Neural progenitor cell (in vitro differentiated cells): ENCODE results near the gene PTPA. TPM values are rescaled to one million over a fixed set of nuclear protein-coding genes. Genes with fewer than 3 reads are reported as not detected.

ENCODE experiments used
- DNase-seq: peaks from one replicate; pipeline ENCODE4 v3.0.0-alpha.2; 2016; ENCODE audit warnings: low spot score
- H2AFZ ChIP-seq: fragments of 200-600 bp; sonication (generic); replicated peaks from 2 replicates; pipeline ENCODE4 v1.6.1; 2016; ENCODE audit warnings: antibody characterized with exemption
- H3F3A ChIP-seq: fragments of 200-600 bp; sonication (generic); 2 replicates; pipeline ENCODE4 v1.6.1; 2016; ENCODE audit warnings: antibody characterized with exemption, low read depth
- H3K27ac ChIP-seq: fragments of 200-600 bp; sonication (generic); 2 replicates; pipeline ENCODE4 v1.5.1; 2016; ENCODE audit warnings: mild to moderate bottlenecking
- H3K27me3 ChIP-seq: fragments of 200-600 bp; sonication (generic); 2 replicates; pipeline ENCODE4 v1.6.1; 2016; ENCODE audit warnings: mild to moderate bottlenecking, moderate library complexity
- H3K36me3 ChIP-seq: fragments of 200-600 bp; sonication (generic); 2 replicates; pipeline ENCODE4 v1.5.1; 2016
- H3K4me1 ChIP-seq: fragments of 200-600 bp; sonication (generic); 2 replicates; pipeline ENCODE4 v1.6.1; 2016; ENCODE audit warnings: mixed run types
- H3K4me2 ChIP-seq: fragments of 200-600 bp; sonication (generic); 2 replicates; pipeline ENCODE4 v1.6.1; 2016
- H3K4me3 ChIP-seq: fragments of 200-600 bp; sonication (generic); 2 replicates; pipeline ENCODE4 v1.5.1; 2016
- H3K79me2 ChIP-seq: fragments of 200-600 bp; sonication (generic); 2 replicates; pipeline ENCODE4 v1.6.1; 2016; ENCODE audit warnings: low read depth
- H3K9ac ChIP-seq: fragments of 200-600 bp; sonication (generic); 2 replicates; pipeline ENCODE4 v1.6.1; 2016
- H3K9me3 ChIP-seq: fragments of 200-600 bp; sonication (generic); 2 replicates; pipeline ENCODE4 v1.5.1; 2016; ENCODE audit warnings: low read depth
- H4K20me1 ChIP-seq: fragments of 200-600 bp; sonication (generic); 2 replicates; pipeline ENCODE4 v1.6.1; 2016; ENCODE audit warnings: low read depth
- H3K27ac Mint-ChIP-seq: 3 replicates; pipeline ENCODE4 v1.8.0; 2021; ENCODE audit warnings: mixed read lengths
- H3K27me3 Mint-ChIP-seq: 2 replicates; pipeline ENCODE4 v1.8.0; 2022; ENCODE audit warnings: low read depth, mild to moderate bottlenecking, inconsistent platforms, moderate library complexity, mixed read lengths; ENCODE audit not compliant: insufficient read depth
- H3K36me3 Mint-ChIP-seq: 3 replicates; pipeline ENCODE4 v1.8.0; 2021; ENCODE audit warnings: mixed read lengths
- H3K4me1 Mint-ChIP-seq: 3 replicates; pipeline ENCODE4 v1.8.0; 2021; ENCODE audit warnings: mixed read lengths
- H3K4me3 Mint-ChIP-seq: 3 replicates; pipeline ENCODE4 v1.8.0; 2021; ENCODE audit warnings: mild to moderate bottlenecking, moderate library complexity, mixed read lengths
- H3K9me3 Mint-ChIP-seq: 3 replicates; pipeline ENCODE4 v1.8.0; 2020; ENCODE audit warnings: mixed read lengths
- CTCF ChIP-seq: fragments of 200-600 bp; sonication (generic); IDR thresholded peaks from 2 replicates; pipeline ENCODE4 v1.5.1; 2017; ENCODE audit warnings: antibody characterized with exemption, mild to moderate bottlenecking
- EZH2 ChIP-seq: fragments of 200-600 bp; sonication (generic); IDR thresholded peaks from 2 replicates; pipeline ENCODE4 v1.6.1; 2017; ENCODE audit warnings: antibody characterized with exemption, mild to moderate bottlenecking, moderate library complexity
- EZH2phosphoT487 ChIP-seq: fragments of 200-600 bp; sonication (generic); IDR thresholded peaks from 2 replicates; pipeline ENCODE4 v1.6.1; 2017; ENCODE audit warnings: antibody characterized with exemption
- total RNA-seq: library from RNA; depleted of rRNA; stranded (reverse); fragments of >200 nt; gene quantifications from 2 replicates; pipeline ENCODE4 v1.2.3, GENCODE V29; 2015; ENCODE audit warnings: low replicate concordance

Gene PTPA
- total RNA-seq, 1 donor from 2014 or later, result 82.4 TPM

DNA sequence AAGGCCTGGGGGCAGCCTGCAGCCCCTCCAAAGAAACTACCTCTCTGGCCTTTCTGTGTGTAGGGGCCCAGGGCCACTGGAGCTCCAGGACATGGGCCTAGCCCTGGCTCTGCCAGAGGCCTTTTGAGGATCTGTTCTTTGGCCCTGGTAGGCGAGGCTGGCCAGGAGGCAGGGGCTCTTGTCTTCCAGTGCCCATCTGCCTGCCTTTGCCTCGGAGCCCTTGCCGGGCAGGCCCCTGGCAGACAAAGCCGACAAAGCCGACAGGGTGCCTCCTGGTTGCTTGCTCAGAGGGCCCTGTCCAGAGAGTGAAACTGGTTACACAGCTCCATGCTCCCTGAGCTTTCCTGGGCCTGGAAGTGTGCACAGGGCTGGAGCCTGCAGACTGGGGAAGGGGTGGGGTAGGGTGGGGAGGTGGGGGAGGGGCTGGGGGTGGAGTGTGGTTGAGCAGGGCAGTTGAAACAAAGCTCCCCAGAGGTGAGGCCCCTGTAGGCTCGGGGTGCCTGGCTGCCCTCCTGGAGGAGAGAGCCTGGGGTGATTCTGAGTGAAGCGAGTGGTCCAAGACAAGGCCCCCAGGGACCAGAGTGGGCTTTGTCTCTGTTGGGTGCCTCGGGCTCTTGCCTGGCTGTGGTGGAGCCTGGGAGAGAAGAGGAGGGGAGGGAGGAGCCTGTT is 29.3 kb downstream of the PTPA start:
- peaks cover 33% of the 10 kb centered on the region for H3K79me2 ChIP-seq
- DNase-seq, result peak; percentile 58
- H3K36me3 ChIP-seq, result no peaks in the 10 kb centered on the region
- TF ChIP-seq EZH2phosphoT487, result no peak
- TF ChIP-seq CTCF, result no peak
- TF ChIP-seq EZH2, result no peak
- Mint-ChIP-seq H3K27ac (peak overlapping the region; percentile 99), H3K27me3 (peaks cover 9% of the 10 kb centered on the region), H3K4me3 (peak overlapping the region; percentile 83), H3K36me3 (peaks cover 10% of the 10 kb centered on the region), H3K9me3 (no peaks in the 10 kb centered on the region), H3K4me1 (peaks cover 62% of the 10 kb centered on the region)
- no peaks in the 10 kb centered on the region for H3K27me3 ChIP-seq
- no peaks in the 10 kb centered on the region for H3K9me3 ChIP-seq
- no peak overlapping the region for H2AFZ ChIP-seq
- peaks cover 45% of the 10 kb centered on the region for H3F3A ChIP-seq
- H3K4me2 ChIP-seq, result peak overlapping the region; percentile 62
- H3K27ac ChIP-seq, result peak overlapping the region; percentile 94
- H3K9ac ChIP-seq, result no peak overlapping the region
- peak overlapping the region; percentile 30 for H3K4me3 ChIP-seq
- peaks cover 7% of the 10 kb centered on the region for H4K20me1 ChIP-seq
- H3K4me1 ChIP-seq, result peaks cover 44% of the 10 kb centered on the region

- peaks cover 15% of the 10 kb centered on the region for H4K20me1 ChIP-seq
- no peaks in the 10 kb centered on the region for H3K36me3 ChIP-seq
- H3K4me1 ChIP-seq, result peaks cover 52% of the 10 kb centered on the region
- H3K27ac ChIP-seq, result peak overlapping the region; percentile 94
- Mint-ChIP-seq H3K27ac (peak overlapping the region; percentile 99), H3K4me3 (peak overlapping the region; percentile 83), H3K27me3 (peaks cover 9% of the 10 kb centered on the region), H3K9me3 (no peaks in the 10 kb centered on the region), H3K36me3 (peaks cover 10% of the 10 kb centered on the region), H3K4me1 (peaks cover 70% of the 10 kb centered on the region)
- H3K27me3 ChIP-seq, result no peaks in the 10 kb centered on the region
- peaks cover 47% of the 10 kb centered on the region for H3F3A ChIP-seq
- H3K9ac ChIP-seq, result no peak overlapping the region
- peak overlapping the region; percentile 30 for H3K4me3 ChIP-seq
- peak; percentile 34 for DNase-seq
- no peaks in the 10 kb centered on the region for H3K9me3 ChIP-seq
- TF ChIP-seq CTCF (no peak), EZH2phosphoT487 (no peak), EZH2 (no peak)
- peak overlapping the region; percentile 62 for H3K4me2 ChIP-seq
- H3K79me2 ChIP-seq, result peaks cover 33% of the 10 kb centered on the region
- H2AFZ ChIP-seq, result no peak overlapping the region
These were observed 30.1 kb downstream of the PTPA start for GRCh38 chr9:129141066-129142041.

DNA sequence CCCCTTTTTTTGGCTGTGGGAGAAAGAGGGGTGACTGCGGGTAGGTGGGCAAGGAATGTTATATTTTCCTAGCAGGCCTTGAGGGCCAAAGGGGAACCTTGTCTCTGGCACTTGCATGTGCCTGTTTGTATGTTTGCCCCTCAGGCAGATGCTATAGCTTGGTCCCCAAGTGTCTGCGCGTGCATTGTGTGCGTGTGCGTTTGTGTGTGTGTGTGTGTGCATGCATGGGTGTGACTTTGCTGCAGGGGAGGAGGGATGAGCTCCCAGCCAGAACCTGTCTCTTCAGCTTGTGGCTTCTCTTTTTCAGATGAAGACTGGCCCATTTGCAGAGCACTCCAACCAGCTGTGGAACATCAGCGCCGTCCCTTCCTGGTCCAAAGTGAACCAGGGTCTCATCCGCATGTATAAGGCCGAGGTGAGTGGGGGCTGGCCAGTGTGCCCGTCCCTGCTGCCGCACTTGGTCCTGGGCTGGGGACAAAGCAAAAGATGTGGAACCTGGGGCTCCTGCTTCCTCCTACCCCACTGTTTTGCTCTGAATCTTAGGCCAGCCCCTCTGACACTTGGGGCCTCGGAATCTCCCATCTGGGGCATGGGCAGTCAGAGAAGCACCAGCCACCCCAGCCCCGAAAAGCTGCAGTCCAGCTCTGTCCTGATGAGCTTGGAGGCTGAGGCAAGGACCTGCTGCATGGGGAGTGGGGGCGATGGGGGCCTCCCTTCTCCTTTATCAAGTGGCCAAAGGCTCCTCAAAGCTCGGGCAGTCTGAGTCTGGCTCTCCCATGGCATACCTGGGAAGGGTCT is 31.1 kb downstream of the PTPA start:
- Mint-ChIP-seq H3K36me3 (peaks cover 7% of the 10 kb centered on the region), H3K9me3 (no peaks in the 10 kb centered on the region), H3K27ac (peak overlapping the region; percentile 90), H3K4me3 (peak overlapping the region; percentile 72), H3K27me3 (peaks cover 13% of the 10 kb centered on the region), H3K4me1 (peaks cover 75% of the 10 kb centered on the region)
- Histone ChIP-seq H3K4me2 (peak overlapping the region; percentile 62), H3K79me2 (peaks cover 33% of the 10 kb centered on the region), H3K27me3 (no peaks in the 10 kb centered on the region), H3K9ac (no peak overlapping the region), H3K27ac (no peak overlapping the region), H3K9me3 (no peaks in the 10 kb centered on the region), H3F3A (peaks cover 50% of the 10 kb centered on the region), H3K4me3 (no peak overlapping the region), H2AFZ (no peak overlapping the region), H4K20me1 (peaks cover 21% of the 10 kb centered on the region), H3K36me3 (no peaks in the 10 kb centered on the region), H3K4me1 (peaks cover 55% of the 10 kb centered on the region)
- no peak for DNase-seq
- TF ChIP-seq EZH2phosphoT487 (no peak), EZH2 (no peak), CTCF (no peak)
